ENCODE data around the gene KCNN3.

KCNN3 gene

GRCh38 chr1:154714052-154714623 is 155.9 kb downstream of the KCNN3 start:
- DNase-seq (ENCODE audit: low read depth in 2 of 2): no peak
- H3K4me3 ChIP-seq (replicated peaks in 1 of 2; ENCODE audit: low read depth in 2 of 2, low read length in 2 of 2): no peak overlapping the region
- no peak for TF ChIP-seq CTCF (IDR thresholded peaks at IDR 0.05; ENCODE audit: low read depth, low read length)

- no peak for DNase-seq (ENCODE audit: low read depth in 2 of 2)
- H3K4me3 ChIP-seq (replicated peaks in 1 of 2; ENCODE audit: low read depth in 2 of 2, low read length in 2 of 2): no peak overlapping the region
- no peak for TF ChIP-seq CTCF (IDR thresholded peaks at IDR 0.05; ENCODE audit: low read depth, low read length)
These were observed 157.1 kb downstream of the KCNN3 start for GRCh38 chr1:154713005-154713404.

- no peak for DNase-seq (ENCODE audit: low read depth in 2 of 2)
- no peak overlapping the region for H3K4me3 ChIP-seq (replicated peaks in 1 of 2; ENCODE audit: low read depth in 2 of 2, low read length in 2 of 2)
- TF ChIP-seq CTCF (IDR thresholded peaks at IDR 0.05; ENCODE audit: low read depth, low read length): no peak
These were observed 157.8 kb downstream of the KCNN3 start for GRCh38 chr1:154712166-154712810.

GRCh38 chr1:154711416-154711815 is 158.7 kb downstream of the KCNN3 start:
- DNase-seq (ENCODE audit: low read depth in 2 of 2): no peak
- no peak overlapping the region for H3K4me3 ChIP-seq (replicated peaks in 1 of 2; ENCODE audit: low read depth in 2 of 2, low read length in 2 of 2)
- no peak for TF ChIP-seq CTCF (IDR thresholded peaks at IDR 0.05; ENCODE audit: low read depth, low read length)

GRCh38 chr1:154710106-154710505 is 160.0 kb downstream of the KCNN3 start:
- H3K4me3 ChIP-seq (replicated peaks in 1 of 2; ENCODE audit: low read depth in 2 of 2, low read length in 2 of 2): no peak overlapping the region
- no peak for TF ChIP-seq CTCF (IDR thresholded peaks at IDR 0.05; ENCODE audit: low read depth, low read length)
- no peak for DNase-seq (ENCODE audit: low read depth in 2 of 2)

- TF ChIP-seq CTCF (IDR thresholded peaks at IDR 0.05; ENCODE audit: low read depth, low read length): no peak
- peak in 1 of 2 donors; percentile 19 for DNase-seq (ENCODE audit: low read depth in 2 of 2)
- H3K4me3 ChIP-seq (replicated peaks in 1 of 2; ENCODE audit: low read depth in 2 of 2, low read length in 2 of 2): no peak overlapping the region
These were observed 162.1 kb downstream of the KCNN3 start for GRCh38 chr1:154707901-154708463.
